Measurements from ENCODE around the gene TMEM43.

DNA sequence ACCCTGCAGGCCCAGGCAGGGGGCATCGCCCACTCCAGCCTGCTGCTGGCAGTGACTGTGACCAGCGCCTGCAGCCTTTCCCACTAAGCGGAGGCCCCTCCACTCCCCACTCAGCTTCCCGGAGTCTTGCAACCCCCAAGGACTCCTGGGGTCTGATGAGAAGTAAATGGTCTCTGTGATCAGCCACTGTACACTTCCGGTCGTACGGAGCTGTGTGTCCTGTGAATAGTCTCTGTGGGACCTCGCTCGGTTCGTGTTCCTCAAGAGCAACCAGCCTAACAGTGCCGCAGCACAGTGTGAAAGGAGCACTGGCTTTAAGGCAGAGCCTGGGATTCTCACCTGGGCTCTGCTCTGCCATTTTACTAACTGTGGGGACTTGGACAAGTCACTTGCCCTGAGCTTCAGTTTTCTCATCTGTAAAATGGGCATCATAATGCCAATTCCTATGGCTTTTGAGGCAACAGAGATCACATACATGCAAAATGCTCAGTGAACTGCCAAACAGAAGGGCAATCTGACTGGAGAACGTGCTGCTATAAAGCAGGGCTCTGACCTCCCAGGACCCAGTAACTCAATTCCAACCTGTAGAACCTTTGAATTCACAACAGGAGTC lies 26.7 kb downstream of the TMEM43 start:
- TF ChIP-seq ZNF274 (IDR thresholded peaks at IDR 0.05; ENCODE audit: borderline replicate concordance, extremely low read depth, low read length) (no peak), POLR2AphosphoS5 (IDR thresholded peaks at IDR 0.05; ENCODE audit: low read depth, low read length) (no peak), SIN3A (conservative IDR thresholded peaks at IDR 0.05 in 1 of 2, IDR thresholded peaks at IDR 0.05 in 1 of 2; ENCODE audit: low read depth in 1 of 2, low read length in 2 of 2) (no peak)
- TF ChIP-seq, protein P1, sequence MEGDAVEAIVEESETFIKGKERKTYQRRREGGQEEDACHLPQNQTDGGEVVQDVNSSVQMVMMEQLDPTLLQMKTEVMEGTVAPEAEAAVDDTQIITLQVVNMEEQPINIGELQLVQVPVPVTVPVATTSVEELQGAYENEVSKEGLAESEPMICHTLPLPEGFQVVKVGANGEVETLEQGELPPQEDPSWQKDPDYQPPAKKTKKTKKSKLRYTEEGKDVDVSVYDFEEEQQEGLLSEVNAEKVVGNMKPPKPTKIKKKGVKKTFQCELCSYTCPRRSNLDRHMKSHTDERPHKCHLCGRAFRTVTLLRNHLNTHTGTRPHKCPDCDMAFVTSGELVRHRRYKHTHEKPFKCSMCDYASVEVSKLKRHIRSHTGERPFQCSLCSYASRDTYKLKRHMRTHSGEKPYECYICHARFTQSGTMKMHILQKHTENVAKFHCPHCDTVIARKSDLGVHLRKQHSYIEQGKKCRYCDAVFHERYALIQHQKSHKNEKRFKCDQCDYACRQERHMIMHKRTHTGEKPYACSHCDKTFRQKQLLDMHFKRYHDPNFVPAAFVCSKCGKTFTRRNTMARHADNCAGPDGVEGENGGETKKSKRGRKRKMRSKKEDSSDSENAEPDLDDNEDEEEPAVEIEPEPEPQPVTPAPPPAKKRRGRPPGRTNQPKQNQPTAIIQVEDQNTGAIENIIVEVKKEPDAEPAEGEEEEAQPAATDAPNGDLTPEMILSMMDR (IDR thresholded peaks at IDR 0.05; ENCODE audit: control extremely low read depth in 1 of 3, insufficient read depth in 1 of 3, low read depth in 1 of 3, low read length in 3 of 3) = no peak
